ENCODE data around the gene ZBTB20. TPM values are rescaled to one million over a fixed set of nuclear protein-coding genes. Genes with fewer than 3 reads are reported as not detected.

ZBTB20 gene
- total RNA-seq, 1 experiment from 2014 or later = 12.8 TPM

DNA sequence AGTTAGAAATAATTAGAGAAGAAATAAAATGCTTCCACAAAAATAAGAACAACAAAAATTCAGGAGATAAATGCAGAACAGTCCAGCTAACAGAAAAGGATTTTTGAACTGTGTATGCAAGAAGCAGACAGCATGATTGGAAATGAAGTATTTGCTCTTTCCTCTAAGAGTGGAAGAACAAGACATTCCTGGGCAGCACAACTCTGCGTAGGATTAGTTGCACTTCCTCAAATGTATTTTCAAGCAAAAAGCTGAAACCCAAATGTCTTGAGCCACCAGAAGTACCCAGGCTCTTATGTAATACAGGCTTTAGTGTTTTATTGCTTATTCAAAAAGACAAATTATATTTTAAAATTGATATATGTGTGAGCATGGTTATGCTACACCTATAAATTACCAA lies 127.2 kb downstream of the ZBTB20 start:
- Mint-ChIP-seq H3K9me3 (ENCODE audit: unreplicated experiment) (no peaks in the 10 kb centered on the region), H3K27ac (ENCODE audit: unreplicated experiment) (no peak overlapping the region), H3K4me1 (ENCODE audit: low read depth, unreplicated experiment) (no peaks in the 10 kb centered on the region), H3K36me3 (ENCODE audit: insufficient read depth, unreplicated experiment) (no peaks in the 10 kb centered on the region), H3K4me3 (ENCODE audit: unreplicated experiment) (no peak overlapping the region), H3K27me3 (ENCODE audit: insufficient read depth, unreplicated experiment) (peaks cover 2% of the 10 kb centered on the region)
- Histone ChIP-seq H3K27me3 (replicated peaks; ENCODE audit: control insufficient read depth, insufficient read depth, low read length) (no peaks in the 10 kb centered on the region), H3K9me3 (no peaks in the 10 kb centered on the region), H3K36me3 (ENCODE audit: control insufficient read depth, insufficient read depth, low read length) (no peaks in the 10 kb centered on the region), H3K4me3 (ENCODE audit: low read depth, low read length) (no peak overlapping the region), H3K4me1 (no peaks in the 10 kb centered on the region)
- TF ChIP-seq, protein P1, sequence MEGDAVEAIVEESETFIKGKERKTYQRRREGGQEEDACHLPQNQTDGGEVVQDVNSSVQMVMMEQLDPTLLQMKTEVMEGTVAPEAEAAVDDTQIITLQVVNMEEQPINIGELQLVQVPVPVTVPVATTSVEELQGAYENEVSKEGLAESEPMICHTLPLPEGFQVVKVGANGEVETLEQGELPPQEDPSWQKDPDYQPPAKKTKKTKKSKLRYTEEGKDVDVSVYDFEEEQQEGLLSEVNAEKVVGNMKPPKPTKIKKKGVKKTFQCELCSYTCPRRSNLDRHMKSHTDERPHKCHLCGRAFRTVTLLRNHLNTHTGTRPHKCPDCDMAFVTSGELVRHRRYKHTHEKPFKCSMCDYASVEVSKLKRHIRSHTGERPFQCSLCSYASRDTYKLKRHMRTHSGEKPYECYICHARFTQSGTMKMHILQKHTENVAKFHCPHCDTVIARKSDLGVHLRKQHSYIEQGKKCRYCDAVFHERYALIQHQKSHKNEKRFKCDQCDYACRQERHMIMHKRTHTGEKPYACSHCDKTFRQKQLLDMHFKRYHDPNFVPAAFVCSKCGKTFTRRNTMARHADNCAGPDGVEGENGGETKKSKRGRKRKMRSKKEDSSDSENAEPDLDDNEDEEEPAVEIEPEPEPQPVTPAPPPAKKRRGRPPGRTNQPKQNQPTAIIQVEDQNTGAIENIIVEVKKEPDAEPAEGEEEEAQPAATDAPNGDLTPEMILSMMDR (IDR thresholded peaks at IDR 0.05; ENCODE audit: insufficient read depth in 1 of 2, low read depth in 1 of 2, low read length in 1 of 2, severe bottlenecking in 1 of 2, unreplicated experiment in 1 of 2) = no peak
- ChIA-PET CTCF (no interaction called here), POLR2A (no interaction called here)
- intact Hi-C loops (cut with micrococcal nuclease; ENCODE audit: unreplicated experiment) = no loop called here
- DNase-seq = no peak
- BruUV-seq (replicated peaks) = no TSS peak

DNA sequence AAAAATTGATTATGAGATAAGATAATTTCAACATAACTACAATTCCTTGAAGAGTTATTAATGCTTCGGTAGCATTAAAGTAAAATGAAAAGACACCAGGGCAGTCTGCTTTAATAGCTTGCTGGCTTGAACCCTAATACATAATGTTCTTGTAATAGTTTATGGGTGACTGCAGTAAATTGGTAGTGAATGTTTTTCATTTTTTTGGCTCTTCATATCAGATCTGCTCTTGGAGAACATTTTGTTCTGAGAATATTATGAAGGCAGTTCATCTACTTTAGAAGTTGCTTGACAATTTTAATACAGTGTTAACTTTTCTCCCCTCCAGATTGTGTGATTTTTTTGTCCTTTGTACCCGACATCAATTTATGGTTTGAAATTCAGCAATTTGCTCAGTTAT lies 128.4 kb downstream of the ZBTB20 start:
- no peak for DNase-seq
- ChIA-PET CTCF (no interaction called here), POLR2A (no interaction called here)
- no peak overlapping the region for H3K27ac Mint-ChIP-seq (ENCODE audit: unreplicated experiment)
- no peaks in the 10 kb centered on the region for H3K36me3 Mint-ChIP-seq (ENCODE audit: insufficient read depth, unreplicated experiment)
- no peaks in the 10 kb centered on the region for H3K4me1 Mint-ChIP-seq (ENCODE audit: low read depth, unreplicated experiment)
- intact Hi-C loops (cut with micrococcal nuclease; ENCODE audit: unreplicated experiment) = no loop called here
- no peaks in the 10 kb centered on the region for H3K9me3 ChIP-seq
- H3K27me3 ChIP-seq (replicated peaks; ENCODE audit: control insufficient read depth, insufficient read depth, low read length) = no peaks in the 10 kb centered on the region
- no TSS peak for BruUV-seq (replicated peaks)
- no peak overlapping the region for H3K4me3 ChIP-seq (ENCODE audit: low read depth, low read length)
- TF ChIP-seq, protein P1 (IDR thresholded peaks at IDR 0.05; ENCODE audit: insufficient read depth in 1 of 2, low read depth in 1 of 2, low read length in 1 of 2, severe bottlenecking in 1 of 2, unreplicated experiment in 1 of 2) = no peak
- no peak overlapping the region for H3K4me3 Mint-ChIP-seq (ENCODE audit: unreplicated experiment)
- H3K4me1 ChIP-seq = no peaks in the 10 kb centered on the region
- H3K27me3 Mint-ChIP-seq (ENCODE audit: insufficient read depth, unreplicated experiment) = peaks cover 2% of the 10 kb centered on the region
- H3K9me3 Mint-ChIP-seq (ENCODE audit: unreplicated experiment) = no peaks in the 10 kb centered on the region
- no peaks in the 10 kb centered on the region for H3K36me3 ChIP-seq (ENCODE audit: control insufficient read depth, insufficient read depth, low read length)

DNA sequence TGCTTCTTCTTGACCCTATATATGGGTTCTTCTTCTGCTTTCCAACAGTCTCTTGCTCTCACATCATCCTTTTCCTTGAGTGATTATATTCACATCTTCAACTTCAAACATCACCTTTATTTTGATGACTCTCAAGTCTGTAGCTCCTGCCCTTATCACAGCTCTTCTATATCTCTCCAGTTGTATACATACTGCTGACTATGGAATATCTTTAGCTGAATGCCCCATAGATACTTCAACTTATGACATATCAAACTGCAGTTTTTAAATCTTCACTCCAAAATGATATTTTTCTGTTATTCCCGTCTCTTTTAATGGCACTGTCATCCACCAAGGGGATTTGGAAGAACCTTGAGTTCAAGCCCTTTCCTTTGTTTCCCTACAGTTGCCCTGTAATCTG lies 139.1 kb downstream of the ZBTB20 start:
- H3K27me3 Mint-ChIP-seq (ENCODE audit: insufficient read depth, unreplicated experiment) = peaks cover 14% of the 10 kb centered on the region
- Histone ChIP-seq H3K36me3 (ENCODE audit: control insufficient read depth, insufficient read depth, low read length) (no peaks in the 10 kb centered on the region), H3K27me3 (replicated peaks; ENCODE audit: control insufficient read depth, insufficient read depth, low read length) (no peaks in the 10 kb centered on the region), H3K4me1 (no peaks in the 10 kb centered on the region), H3K4me3 (ENCODE audit: low read depth, low read length) (no peak overlapping the region), H3K9me3 (no peaks in the 10 kb centered on the region)
- H3K4me1 Mint-ChIP-seq (ENCODE audit: low read depth, unreplicated experiment) = no peaks in the 10 kb centered on the region
- DNase-seq = no peak
- no TSS peak for BruUV-seq (replicated peaks)
- no peaks in the 10 kb centered on the region for H3K9me3 Mint-ChIP-seq (ENCODE audit: unreplicated experiment)
- H3K4me3 Mint-ChIP-seq (ENCODE audit: unreplicated experiment) = no peak overlapping the region
- CTCF ChIA-PET = no interaction called here
- TF ChIP-seq, protein P1 (IDR thresholded peaks at IDR 0.05; ENCODE audit: insufficient read depth in 1 of 2, low read depth in 1 of 2, low read length in 1 of 2, severe bottlenecking in 1 of 2, unreplicated experiment in 1 of 2) = no peak
- POLR2A ChIA-PET = no interaction called here
- H3K27ac Mint-ChIP-seq (ENCODE audit: unreplicated experiment) = no peak overlapping the region
- intact Hi-C loops (cut with micrococcal nuclease; ENCODE audit: unreplicated experiment) = no loop called here
- no peaks in the 10 kb centered on the region for H3K36me3 Mint-ChIP-seq (ENCODE audit: insufficient read depth, unreplicated experiment)

Data from Caco-2 (cell line).